ENCODE measurements around the gene SCRN2.

Gene SCRN2

GRCh38 chr17:47820033-47820789, 20.9 kb downstream of the SCRN2 start:
- H3K4me3 ChIP-seq (ENCODE audit: low read length): no peak overlapping the region
- no peak for DNase-seq (ENCODE audit: low read depth)
- TF ChIP-seq, protein P1, sequence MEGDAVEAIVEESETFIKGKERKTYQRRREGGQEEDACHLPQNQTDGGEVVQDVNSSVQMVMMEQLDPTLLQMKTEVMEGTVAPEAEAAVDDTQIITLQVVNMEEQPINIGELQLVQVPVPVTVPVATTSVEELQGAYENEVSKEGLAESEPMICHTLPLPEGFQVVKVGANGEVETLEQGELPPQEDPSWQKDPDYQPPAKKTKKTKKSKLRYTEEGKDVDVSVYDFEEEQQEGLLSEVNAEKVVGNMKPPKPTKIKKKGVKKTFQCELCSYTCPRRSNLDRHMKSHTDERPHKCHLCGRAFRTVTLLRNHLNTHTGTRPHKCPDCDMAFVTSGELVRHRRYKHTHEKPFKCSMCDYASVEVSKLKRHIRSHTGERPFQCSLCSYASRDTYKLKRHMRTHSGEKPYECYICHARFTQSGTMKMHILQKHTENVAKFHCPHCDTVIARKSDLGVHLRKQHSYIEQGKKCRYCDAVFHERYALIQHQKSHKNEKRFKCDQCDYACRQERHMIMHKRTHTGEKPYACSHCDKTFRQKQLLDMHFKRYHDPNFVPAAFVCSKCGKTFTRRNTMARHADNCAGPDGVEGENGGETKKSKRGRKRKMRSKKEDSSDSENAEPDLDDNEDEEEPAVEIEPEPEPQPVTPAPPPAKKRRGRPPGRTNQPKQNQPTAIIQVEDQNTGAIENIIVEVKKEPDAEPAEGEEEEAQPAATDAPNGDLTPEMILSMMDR (conservative IDR thresholded peaks at IDR 0.05; ENCODE audit: low read length): no peak

DNA sequence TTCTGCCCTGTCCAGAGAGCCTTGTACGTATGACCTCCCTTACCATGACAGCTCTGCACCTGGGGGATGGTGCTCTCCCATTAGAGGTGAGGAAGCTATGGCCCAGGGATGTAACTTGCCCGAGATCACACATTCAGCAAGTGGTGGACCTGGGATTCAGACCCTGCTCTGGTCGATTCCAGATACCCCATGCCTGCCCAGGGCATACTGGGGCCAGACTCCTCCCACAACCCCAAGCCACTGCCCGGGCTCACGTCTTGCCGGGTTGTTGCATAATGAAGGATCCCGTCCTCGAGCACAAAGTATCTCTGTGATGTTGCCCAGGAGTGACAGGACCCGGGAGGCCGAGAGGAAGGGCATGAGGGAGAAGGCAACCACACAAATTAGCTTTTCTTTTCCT, 21.6 kb downstream of the SCRN2 start:
- no peak for DNase-seq (ENCODE audit: low read depth)
- H3K4me3 ChIP-seq (ENCODE audit: low read length): no peak overlapping the region
- TF ChIP-seq, protein P1 (conservative IDR thresholded peaks at IDR 0.05; ENCODE audit: low read length): no peak

DNA sequence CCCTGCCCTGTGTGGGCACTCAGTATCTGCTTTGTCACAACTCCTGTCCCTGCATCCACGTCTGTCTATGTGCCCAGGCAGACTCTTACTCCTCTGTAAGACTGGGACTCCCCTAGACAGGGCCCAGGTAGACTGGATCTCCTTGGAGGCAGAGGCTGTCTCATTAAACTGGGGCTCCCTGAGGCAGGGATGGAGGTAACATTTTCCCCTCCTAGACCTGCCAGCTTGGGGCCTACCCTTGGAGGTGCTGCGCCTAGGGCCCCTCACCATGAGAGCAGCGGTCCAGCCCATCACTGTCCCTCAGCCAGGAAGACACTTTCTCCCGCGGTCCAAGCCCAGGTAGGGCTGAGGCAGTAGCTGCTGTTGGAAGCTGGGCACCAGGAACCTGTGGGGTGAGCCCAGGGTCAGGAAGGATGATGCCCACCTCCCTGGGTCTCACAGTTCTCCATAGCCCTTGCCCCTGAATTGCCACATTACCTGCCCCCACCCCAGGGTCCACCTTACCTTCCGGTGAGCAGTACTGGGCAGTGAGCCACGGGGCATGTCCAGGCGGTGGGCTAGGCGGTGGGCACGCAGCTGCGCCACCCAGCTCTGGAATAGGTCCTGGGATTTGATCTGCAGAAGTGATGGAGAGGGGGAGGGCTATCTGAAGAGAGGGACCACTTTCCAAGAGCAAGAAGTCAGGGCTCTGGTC, 22.9 kb downstream of the SCRN2 start:
- no peak for DNase-seq (ENCODE audit: low read depth)
- H3K4me3 ChIP-seq (ENCODE audit: low read length): no peak overlapping the region
- TF ChIP-seq, protein P1 (conservative IDR thresholded peaks at IDR 0.05; ENCODE audit: low read length): no peak

GRCh38 chr17:47816947-47817346, 24.1 kb downstream of the SCRN2 start:
- TF ChIP-seq, protein P1 (conservative IDR thresholded peaks at IDR 0.05; ENCODE audit: low read length): no peak
- H3K4me3 ChIP-seq (ENCODE audit: low read length): no peak overlapping the region
- DNase-seq (ENCODE audit: low read depth): no peak

DNA sequence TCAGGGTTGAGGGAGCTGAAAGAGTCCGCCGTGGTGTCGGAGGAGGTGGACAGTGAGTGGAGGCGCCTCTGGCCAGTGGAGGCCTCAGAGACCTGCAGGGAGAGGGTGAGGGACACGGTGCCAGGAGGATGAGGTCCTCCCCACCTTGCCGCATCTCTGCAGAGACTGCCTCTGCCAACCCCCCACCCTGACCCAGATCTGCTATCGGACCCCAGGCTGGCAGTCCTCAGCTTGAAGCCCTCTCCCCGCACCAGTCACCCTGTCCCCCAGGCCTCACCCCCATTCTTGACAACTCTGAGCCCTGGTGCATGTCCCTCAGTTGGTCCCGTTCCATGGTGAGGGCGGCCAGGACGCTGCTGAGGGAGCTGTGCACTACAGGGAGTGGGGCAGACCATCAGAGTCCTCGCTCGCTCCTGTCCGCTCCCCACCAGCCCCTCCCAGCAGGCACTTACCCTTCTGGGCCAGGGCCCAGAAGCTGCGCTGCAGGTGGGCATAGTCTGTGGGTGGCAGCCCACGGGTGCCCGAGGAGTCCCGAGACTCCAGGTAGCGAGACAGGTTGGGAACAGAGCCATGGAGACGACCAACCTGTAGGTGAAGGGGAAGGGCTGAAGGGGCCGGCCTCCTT, 24.9 kb downstream of the SCRN2 start:
- no peak for DNase-seq (ENCODE audit: low read depth)
- H3K4me3 ChIP-seq (ENCODE audit: low read length): no peak overlapping the region
- TF ChIP-seq, protein P1 (conservative IDR thresholded peaks at IDR 0.05; ENCODE audit: low read length): no peak

DNA sequence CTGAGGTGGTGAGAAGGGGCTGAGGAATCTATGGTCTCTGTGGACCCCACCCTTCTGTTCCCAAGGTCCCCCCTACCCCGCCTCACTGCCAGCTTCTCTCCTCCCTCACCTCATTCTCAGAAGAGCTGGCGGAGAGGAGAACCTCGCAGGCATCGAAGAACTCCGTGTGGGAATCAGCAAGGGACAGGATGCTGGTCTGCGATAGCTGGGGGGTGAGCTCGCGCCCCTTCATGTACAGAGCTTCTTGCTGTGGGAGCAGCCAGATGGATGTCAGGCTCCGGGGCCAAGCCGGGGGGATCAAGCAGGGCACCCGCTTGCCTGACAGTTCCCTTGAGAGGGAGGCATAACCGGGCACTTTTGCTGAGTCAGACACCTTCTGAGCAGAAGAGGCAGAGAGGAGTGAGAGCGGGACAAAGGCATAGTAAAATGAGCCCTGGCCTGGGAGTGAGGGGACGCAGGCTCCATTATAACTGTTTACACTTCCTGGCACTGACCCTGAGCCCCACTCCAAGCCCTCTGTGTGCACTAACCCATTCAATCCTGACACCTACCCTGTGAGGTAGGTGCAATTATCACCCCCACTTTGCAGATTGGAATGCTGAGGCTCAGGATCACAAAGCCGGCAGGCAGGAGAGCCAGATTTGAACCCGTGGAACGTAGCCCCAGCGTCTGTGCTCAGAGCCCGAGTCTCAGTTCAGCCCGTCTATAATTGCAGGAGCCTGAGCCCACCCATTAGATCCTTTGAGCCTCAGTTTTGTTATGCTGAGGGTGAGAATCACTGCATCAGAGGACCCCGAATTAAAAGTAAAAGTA, 25.8 kb downstream of the SCRN2 start:
- no peak for DNase-seq (ENCODE audit: low read depth)
- H3K4me3 ChIP-seq (ENCODE audit: low read length): no peak overlapping the region
- TF ChIP-seq, protein P1 (conservative IDR thresholded peaks at IDR 0.05; ENCODE audit: low read length): no peak

All from AG10803 (cell line).